Spinal cord (tissue), 10 donors: ENCODE data around the gene DDTL. TPM values are rescaled to one million over a fixed set of nuclear protein-coding genes. Genes with fewer than 3 reads are reported as not detected.
"Not testable (repeated sequence)": the region's sequence is repeated elsewhere in the genome, so short reads cannot be mapped to it uniquely, and the experiment has no call there.

Source experiments
- DNase-seq, 6 donors: peaks; one replicate each; pipeline versions ENCODE4 v3.0.0 to v3.0.0-alpha.2; 2013 to 2015; ENCODE audit warnings: low spot score in 6 of 6, low read depth in 4 of 6
- H3K27ac ChIP-seq: one replicate; pipeline ENCODE4 v1.5.1; 2013; ENCODE audit warnings: low read depth, low read length, control low read depth
- H3K27me3 ChIP-seq: one replicate; pipeline ENCODE4 v1.6.1; 2013; ENCODE audit warnings: low read length; ENCODE audit not compliant: control insufficient read depth, insufficient read depth
- H3K36me3 ChIP-seq: one replicate; pipeline ENCODE4 v1.6.1; 2013; ENCODE audit warnings: low read length; ENCODE audit not compliant: control insufficient read depth, insufficient read depth
- H3K4me1 ChIP-seq: one replicate; pipeline ENCODE4 v1.6.1; 2013; ENCODE audit warnings: low read length; ENCODE audit not compliant: control insufficient read depth, insufficient read depth
- H3K4me3 ChIP-seq: one replicate; pipeline ENCODE4 v1.5.1; 2013; ENCODE audit warnings: low read depth, low read length, control low read depth
- H3K9me3 ChIP-seq: one replicate; pipeline ENCODE4 v1.6.1; 2013; ENCODE audit warnings: low read length; ENCODE audit not compliant: control insufficient read depth, insufficient read depth
- WGBS: methylation state at CpG from one replicate; pipeline ENCODE4 v1.1.5; 2013; ENCODE audit warnings: missing lambda C conversion rate; ENCODE audit not compliant: insufficient coverage; 5-methylcytosine and 5-hydroxymethylcytosine counted together
- polyA plus RNA-seq, 2 donors: library from polyadenylated mRNA; unstranded; fragments of 120-200 nt; gene quantifications; one replicate each; pipeline ENCODE4 v1.2.1, GENCODE V29; 2013; ENCODE audit not compliant: insufficient read length in 2 of 2
- total RNA-seq, 2 donors: library from RNA; depleted of rRNA in 1 of 2; stranded (reverse); fragments of 120-200 nt in 1 of 2; fragments of >200 nt in 1 of 2; gene quantifications; one replicate each; pipeline versions ENCODE4 v1.2.3 to v1.2.4, GENCODE V29; 2013 to 2014
- donor health status: healthy.

DDTL gene
- total and polyA plus RNA-seq, 4 donors = 0.20 to 7.5 (median 3.4) TPM

- not testable (repeated sequence) for H3K4me3 ChIP-seq, H3K27me3 ChIP-seq, DNase-seq, H3K36me3 ChIP-seq, H3K27ac ChIP-seq, H3K4me1 ChIP-seq, H3K9me3 ChIP-seq
- no CpG with 5 or more reads among the region's 41 CpGs for WGBS
Measured at GRCh38 chr22:23979557-23980240, 13.0 kb downstream of the DDTL start, which contains the start of gene GSTT2. Gene GSTT2 (plus strand): TSS chr22:23980134.

GRCh38 chr22:23980567-23980966 lies 13.9 kb downstream of the DDTL start:
- not testable (repeated sequence) for H3K27ac ChIP-seq, H3K4me3 ChIP-seq, H3K36me3 ChIP-seq, H3K4me1 ChIP-seq, H3K27me3 ChIP-seq, DNase-seq, H3K9me3 ChIP-seq
- WGBS = no CpG with 5 or more reads among the region's 7 CpGs

GRCh38 chr22:23984430-23984829 lies 17.7 kb downstream of the DDTL start:
- Histone ChIP-seq H3K4me3 (no peak overlapping the region), H3K4me1 (no peaks in the 10 kb centered on the region), H3K27ac (no peak overlapping the region), H3K9me3 (no peaks in the 10 kb centered on the region), H3K36me3 (no peaks in the 10 kb centered on the region), H3K27me3 (no peaks in the 10 kb centered on the region)
- DNase-seq = peak in 1 of 6 donors; percentile 49
- no CpG with 5 or more reads among the region's 6 CpGs for WGBS

- not testable (repeated sequence) for H3K36me3 ChIP-seq, H3K4me1 ChIP-seq, H3K9me3 ChIP-seq, H3K4me3 ChIP-seq, DNase-seq, H3K27me3 ChIP-seq, H3K27ac ChIP-seq
- no CpG with 5 or more reads among the region's 8 CpGs for WGBS
Measured at GRCh38 chr22:23986089-23986488, 19.4 kb downstream of the DDTL start.

- no CpG with 5 or more reads among the region's 4 CpGs for WGBS
- not testable (repeated sequence) for H3K27ac ChIP-seq, DNase-seq, H3K36me3 ChIP-seq, H3K27me3 ChIP-seq, H3K4me3 ChIP-seq, H3K9me3 ChIP-seq, H3K4me1 ChIP-seq
Measured at GRCh38 chr22:23986538-23987178, 20.0 kb downstream of the DDTL start.

GRCh38 chr22:23989583-23990244 lies 23.0 kb downstream of the DDTL start:
- not testable (repeated sequence) for H3K27ac ChIP-seq, H3K9me3 ChIP-seq, H3K4me1 ChIP-seq, H3K36me3 ChIP-seq, DNase-seq, H3K4me3 ChIP-seq, H3K27me3 ChIP-seq
- 71% methylated on average over 1 of the region's 3 CpGs for WGBS

- H3K27ac ChIP-seq, H3K4me3 ChIP-seq, H3K9me3 ChIP-seq, H3K4me1 ChIP-seq, H3K36me3 ChIP-seq, H3K27me3 ChIP-seq, DNase-seq: not testable (repeated sequence)
- no CpG with 5 or more reads among the region's 2 CpGs for WGBS
Measured at GRCh38 chr22:23993080-23993479, 26.4 kb downstream of the DDTL start.

- H3K9me3 ChIP-seq, H3K4me3 ChIP-seq, H3K27me3 ChIP-seq, H3K4me1 ChIP-seq, H3K27ac ChIP-seq, H3K36me3 ChIP-seq: not testable (repeated sequence)
- WGBS = no CpG with 5 or more reads among the region's 4 CpGs
- DNase-seq = peak in 1 of 6 donors; percentile 0
Measured at GRCh38 chr22:23993581-23994177, 27.0 kb downstream of the DDTL start.

GRCh38 chr22:23997092-23997491 lies 30.4 kb downstream of the DDTL start:
- Histone ChIP-seq H3K27me3 (no peaks in the 10 kb centered on the region), H3K9me3 (no peaks in the 10 kb centered on the region), H3K4me3 (no peak overlapping the region), H3K36me3 (no peaks in the 10 kb centered on the region), H3K4me1 (no peaks in the 10 kb centered on the region), H3K27ac (no peak overlapping the region)
- no CpG with 5 or more reads among the region's 3 CpGs for WGBS
- peak in 1 of 6 donors; percentile 0 for DNase-seq
